22Rv1 (cell line): Measurements from ENCODE around the gene DGKD.

ENCODE experiments used
- H3K27ac ChIP-seq: fragments of 450-650 bp; 2 replicates; pipeline ENCODE4 v1.5.1; 2017
- ZFX ChIP-seq: fragments of 450-650 bp; IDR thresholded peaks from 2 replicates; pipeline ENCODE4 v1.6.1; 2017; ENCODE audit warnings: antibody characterized with exemption, borderline replicate concordance
- TF ChIP-seq, protein P1 (sequence below): fragments of 450-650 bp; IDR thresholded peaks from 2 replicates; pipeline ENCODE4 v1.5.1; 2017; ENCODE audit warnings: mild to moderate bottlenecking

Gene DGKD

DNA sequence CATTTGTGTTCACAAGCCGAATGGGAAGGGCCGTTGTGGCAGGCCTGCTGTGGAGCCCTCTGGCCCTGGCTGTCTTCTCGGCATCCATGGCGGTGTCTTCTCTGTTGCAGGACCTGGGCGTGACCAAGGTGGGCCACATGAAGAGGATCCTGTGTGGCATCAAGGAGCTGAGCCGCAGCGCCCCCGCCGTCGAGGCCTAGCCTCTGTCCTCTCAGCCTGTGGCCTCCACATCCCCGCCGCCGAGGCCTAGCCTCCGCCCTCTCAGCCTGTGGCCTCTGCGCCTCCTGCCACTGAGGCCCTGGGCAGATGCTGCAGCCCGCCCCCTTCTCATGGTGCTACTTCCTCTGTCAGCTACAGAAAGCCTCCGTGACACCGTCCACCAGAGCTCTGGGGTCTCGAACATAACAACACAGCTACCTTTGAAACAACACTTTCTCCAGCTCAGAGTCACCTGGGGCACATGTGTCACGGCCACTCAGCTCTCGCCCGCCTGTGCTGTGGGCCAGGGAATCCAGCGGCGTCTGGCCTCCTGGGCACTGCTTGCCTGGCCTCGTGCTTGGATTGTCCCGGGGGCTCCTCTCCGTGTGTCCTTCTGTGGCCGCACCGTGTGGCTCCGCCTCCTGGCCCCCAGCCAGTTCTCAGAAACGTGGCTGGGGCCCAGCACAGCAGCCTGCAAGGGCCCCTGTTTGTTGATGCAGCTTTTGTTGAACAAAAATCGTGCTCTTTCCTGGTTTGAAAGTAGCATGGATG is 115.1 kb downstream of the DGKD start:
- TF ChIP-seq, protein P1, sequence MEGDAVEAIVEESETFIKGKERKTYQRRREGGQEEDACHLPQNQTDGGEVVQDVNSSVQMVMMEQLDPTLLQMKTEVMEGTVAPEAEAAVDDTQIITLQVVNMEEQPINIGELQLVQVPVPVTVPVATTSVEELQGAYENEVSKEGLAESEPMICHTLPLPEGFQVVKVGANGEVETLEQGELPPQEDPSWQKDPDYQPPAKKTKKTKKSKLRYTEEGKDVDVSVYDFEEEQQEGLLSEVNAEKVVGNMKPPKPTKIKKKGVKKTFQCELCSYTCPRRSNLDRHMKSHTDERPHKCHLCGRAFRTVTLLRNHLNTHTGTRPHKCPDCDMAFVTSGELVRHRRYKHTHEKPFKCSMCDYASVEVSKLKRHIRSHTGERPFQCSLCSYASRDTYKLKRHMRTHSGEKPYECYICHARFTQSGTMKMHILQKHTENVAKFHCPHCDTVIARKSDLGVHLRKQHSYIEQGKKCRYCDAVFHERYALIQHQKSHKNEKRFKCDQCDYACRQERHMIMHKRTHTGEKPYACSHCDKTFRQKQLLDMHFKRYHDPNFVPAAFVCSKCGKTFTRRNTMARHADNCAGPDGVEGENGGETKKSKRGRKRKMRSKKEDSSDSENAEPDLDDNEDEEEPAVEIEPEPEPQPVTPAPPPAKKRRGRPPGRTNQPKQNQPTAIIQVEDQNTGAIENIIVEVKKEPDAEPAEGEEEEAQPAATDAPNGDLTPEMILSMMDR, result no peak
- TF ChIP-seq ZFX, result no peak
- H3K27ac ChIP-seq, result no peak overlapping the region

GRCh38 chr2:233470011-233470687 is 115.9 kb downstream of the DGKD start:
- TF ChIP-seq, protein P1, result no peak
- TF ChIP-seq ZFX, result no peak
- H3K27ac ChIP-seq, result no peak overlapping the region

GRCh38 chr2:233470839-233471238 is 116.5 kb downstream of the DGKD start:
- TF ChIP-seq, protein P1, result no peak
- no peak for TF ChIP-seq ZFX
- H3K27ac ChIP-seq, result no peak overlapping the region

GRCh38 chr2:233471291-233472035 is 117.2 kb downstream of the DGKD start:
- no peak for TF ChIP-seq ZFX
- TF ChIP-seq, protein P1, result no peak
- H3K27ac ChIP-seq, result no peak overlapping the region

DNA sequence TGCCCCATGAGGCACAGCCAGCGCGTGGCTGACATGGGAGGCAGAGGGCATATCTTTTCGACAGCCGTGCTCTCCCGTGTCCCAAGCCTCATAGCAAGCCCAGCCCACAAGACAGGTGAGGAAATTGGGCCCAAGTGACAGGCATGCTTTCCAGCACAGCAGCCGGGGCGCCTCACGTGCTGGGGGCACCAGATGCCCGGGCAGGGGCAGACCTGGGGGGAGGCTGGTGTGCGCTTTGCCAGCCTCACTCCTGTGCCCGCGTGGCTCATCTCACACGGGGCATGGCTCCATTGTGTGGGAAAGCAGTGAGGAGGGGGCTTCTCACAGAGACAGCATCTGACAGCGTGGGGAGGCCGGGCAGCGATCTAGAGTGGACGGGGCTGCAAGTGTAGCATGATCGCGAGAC is 119.1 kb downstream of the DGKD start:
- H3K27ac ChIP-seq, result no peak overlapping the region
- TF ChIP-seq ZFX, result no peak
- TF ChIP-seq, protein P1, result no peak

DNA sequence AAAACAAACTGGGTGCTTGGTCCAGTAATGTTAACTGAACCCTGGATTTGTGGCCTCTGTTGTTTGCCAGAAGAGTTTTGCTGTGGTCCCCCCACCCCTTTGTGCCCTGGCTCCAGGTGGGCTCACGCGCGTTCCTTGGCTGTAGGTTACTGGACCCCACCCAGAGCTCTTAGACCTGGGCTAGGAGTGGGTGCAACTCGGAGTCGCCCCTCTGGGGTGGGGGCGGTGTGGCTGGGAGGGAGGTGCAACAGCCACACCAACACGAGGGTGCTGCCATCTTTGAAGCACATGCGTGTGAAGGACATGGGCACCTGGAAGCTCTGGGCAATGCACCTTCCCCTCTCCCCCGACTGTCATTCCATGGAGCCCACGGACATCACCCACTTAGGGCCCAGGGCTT is 119.6 kb downstream of the DGKD start:
- H3K27ac ChIP-seq, result no peak overlapping the region
- TF ChIP-seq, protein P1, result no peak
- no peak for TF ChIP-seq ZFX
